ENCODE results near the gene CTXN3. TPM values are rescaled to one million over a fixed set of nuclear protein-coding genes. Genes with fewer than 3 reads are reported as not detected.

CTXN3 gene
- total RNA-seq, 2 experiments from 2014 or later, result not detected

GRCh38 chr5:127707209-127707608 lies 58.3 kb downstream of the CTXN3 start:
- H3K27ac Mint-ChIP-seq, result no peak overlapping the region
- no peak overlapping the region for H3K4me3 Mint-ChIP-seq
- ChIA-PET POLR2A (no interaction called here), CTCF (no interaction called here)
- no peaks in the 10 kb centered on the region for H3K36me3 Mint-ChIP-seq
- H3K27me3 Mint-ChIP-seq, result peaks cover 2% of the 10 kb centered on the region
- no peak for DNase-seq
- no peaks in the 10 kb centered on the region for H3K4me1 Mint-ChIP-seq (ENCODE audit: low read depth)
- H3K9me3 Mint-ChIP-seq, result no peaks in the 10 kb centered on the region
- intact Hi-C loops (cut with micrococcal nuclease), result no loop called here

Other genes with a start within 250 kb of the CTXN3 start
- 10 to 100 TPM; 39.4 to 44.0 TPM for gene PRRC1, start 131.4 kb upstream of the CTXN3 start, total RNA-seq
- not detected for gene CCDC192, start 54.3 kb downstream of the CTXN3 start, total RNA-seq

Data from activated CD4-positive, alpha-beta memory T cell treated with anti-CD3 and anti-CD28 coated beads for 36 hours (primary cell).